Hepatocyte (in vitro differentiated cells): ENCODE results near the gene SNX19.

Source experiments
- EZH2 ChIP-seq: fragments of 200-600 bp; sonication (generic); IDR thresholded peaks from 2 replicates; pipeline ENCODE4 v1.6.1; 2016; ENCODE audit warnings: antibody characterized with exemption, mild to moderate bottlenecking, borderline replicate concordance
- TF ChIP-seq, protein P1 (sequence below): fragments of 200-600 bp; sonication (generic); IDR thresholded peaks from 2 replicates; pipeline ENCODE4 v1.5.1; 2016; ENCODE audit warnings: antibody characterized with exemption, mild to moderate bottlenecking; ENCODE audit not compliant: poor library complexity

DNA sequence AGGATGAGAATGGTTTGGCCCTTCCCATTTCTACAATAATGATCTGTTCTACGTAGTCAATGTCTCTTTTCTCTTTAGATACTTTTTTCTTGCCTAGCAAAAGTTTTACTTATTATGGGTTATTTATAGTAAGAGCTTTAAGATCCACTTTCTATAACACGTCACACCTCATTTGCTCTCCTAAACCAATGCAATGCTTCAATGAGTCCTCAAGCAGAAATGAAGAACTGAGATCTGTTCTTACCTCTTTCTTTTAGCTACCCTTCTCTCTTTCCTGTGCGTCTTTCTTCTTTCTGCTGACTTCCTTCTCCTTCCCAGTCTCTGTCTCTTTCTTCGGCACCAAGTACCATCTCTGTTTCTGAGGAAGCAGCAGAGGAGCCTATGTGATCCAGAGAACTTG lies 61.8 kb downstream of the SNX19 start:
- TF ChIP-seq, protein P1, sequence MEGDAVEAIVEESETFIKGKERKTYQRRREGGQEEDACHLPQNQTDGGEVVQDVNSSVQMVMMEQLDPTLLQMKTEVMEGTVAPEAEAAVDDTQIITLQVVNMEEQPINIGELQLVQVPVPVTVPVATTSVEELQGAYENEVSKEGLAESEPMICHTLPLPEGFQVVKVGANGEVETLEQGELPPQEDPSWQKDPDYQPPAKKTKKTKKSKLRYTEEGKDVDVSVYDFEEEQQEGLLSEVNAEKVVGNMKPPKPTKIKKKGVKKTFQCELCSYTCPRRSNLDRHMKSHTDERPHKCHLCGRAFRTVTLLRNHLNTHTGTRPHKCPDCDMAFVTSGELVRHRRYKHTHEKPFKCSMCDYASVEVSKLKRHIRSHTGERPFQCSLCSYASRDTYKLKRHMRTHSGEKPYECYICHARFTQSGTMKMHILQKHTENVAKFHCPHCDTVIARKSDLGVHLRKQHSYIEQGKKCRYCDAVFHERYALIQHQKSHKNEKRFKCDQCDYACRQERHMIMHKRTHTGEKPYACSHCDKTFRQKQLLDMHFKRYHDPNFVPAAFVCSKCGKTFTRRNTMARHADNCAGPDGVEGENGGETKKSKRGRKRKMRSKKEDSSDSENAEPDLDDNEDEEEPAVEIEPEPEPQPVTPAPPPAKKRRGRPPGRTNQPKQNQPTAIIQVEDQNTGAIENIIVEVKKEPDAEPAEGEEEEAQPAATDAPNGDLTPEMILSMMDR, result no peak
- TF ChIP-seq EZH2, result no peak
